GF-D8 (cell line): Measurements from ENCODE around the gene SFXN3.
"Not testable (repeated sequence)": the region's sequence is repeated elsewhere in the genome, so short reads cannot be mapped to it uniquely, and the experiment has no call there.

Experiments
- DNase-seq: peaks from one replicate; lab custom pipeline; 2025; lab: John Stamatoyannopoulos, UW

SFXN3 gene

GRCh38 chr10:101015582-101015973 is 15.5 kb upstream of the SFXN3 start:
- no peak for DNase-seq

GRCh38 chr10:101016814-101017213 is 14.2 kb upstream of the SFXN3 start:
- DNase-seq: no peak

GRCh38 chr10:101018118-101018599 is 12.9 kb upstream of the SFXN3 start:
- peak; percentile 65 for DNase-seq

- peak; percentile 68 for DNase-seq
Measured at GRCh38 chr10:101018600-101019439, 12.2 kb upstream of the SFXN3 start.

GRCh38 chr10:101019440-101019703 is 11.7 kb upstream of the SFXN3 start:
- no peak for DNase-seq

GRCh38 chr10:101020427-101021075 is 10.5 kb upstream of the SFXN3 start:
- no peak for DNase-seq

- no peak for DNase-seq
Measured at GRCh38 chr10:101021239-101021638, 9.8 kb upstream of the SFXN3 start.

- DNase-seq: no peak
Measured at GRCh38 chr10:101021692-101022251, 9.3 kb upstream of the SFXN3 start.

GRCh38 chr10:101022967-101023705 is 7.9 kb upstream of the SFXN3 start:
- no peak for DNase-seq

- DNase-seq: no peak
Measured at GRCh38 chr10:101027106-101027720, 3.8 kb upstream of the SFXN3 start.

- peak; percentile 11 for DNase-seq
Measured at GRCh38 chr10:101028446-101029337, 2.3 kb upstream of the SFXN3 start.

- DNase-seq: no peak
Measured at GRCh38 chr10:101029520-101030295, 1.3 kb upstream of the SFXN3 start.

- DNase-seq: no peak
Measured at GRCh38 chr10:101030496-101031127, 422 bp upstream of the SFXN3 start.

- DNase-seq: no peak
Measured at GRCh38 chr10:101031796-101032636, 982 bp downstream of the SFXN3 start.

- DNase-seq: peak; percentile 68
Measured at GRCh38 chr10:101032637-101033224, 1.7 kb downstream of the SFXN3 start.

- DNase-seq: no peak
Measured at GRCh38 chr10:101033276-101033675, 2.2 kb downstream of the SFXN3 start.

- not testable (repeated sequence) for DNase-seq
Measured at GRCh38 chr10:101034404-101034803, 3.4 kb downstream of the SFXN3 start.

- DNase-seq: no peak
Measured at GRCh38 chr10:101035314-101035713, 4.3 kb downstream of the SFXN3 start.
